Transverse colon (tissue), 4 donors: ENCODE results near the gene ITGBL1. TPM values are rescaled to one million over a fixed set of nuclear protein-coding genes. Genes with fewer than 3 reads are reported as not detected.

ENCODE experiments used
- DNase-seq: peaks from one replicate; pipeline ENCODE4 v3.0.0-alpha.2; 2019
- H3K27ac ChIP-seq, 4 donors: fragments of 200-600 bp; sonication (generic); 2 replicates each; pipeline ENCODE4 v1.5.1; 2016 to 2018; ENCODE audit warnings: inconsistent platforms in 4 of 4
- H3K27me3 ChIP-seq: fragments of 200-600 bp; sonication (generic); 2 replicates; pipeline ENCODE4 v1.5.1; 2017; ENCODE audit warnings: inconsistent platforms
- H3K36me3 ChIP-seq, 4 donors: fragments of 200-600 bp; sonication (generic); 2 replicates each; pipeline ENCODE4 v1.5.1; 2017 to 2019; ENCODE audit warnings: inconsistent platforms in 4 of 4
- H3K4me1 ChIP-seq, 4 donors: fragments of 200-600 bp; sonication (generic); 2 replicates each; pipeline ENCODE4 v1.5.1; 2017 to 2020; ENCODE audit warnings: inconsistent platforms in 4 of 4
- H3K4me3 ChIP-seq, 4 donors: fragments of 200-600 bp; sonication (generic); 1 replicate in 1 of 4; 2 replicates in 3 of 4; pipeline versions ENCODE4 v1.5.1 to v1.6.1; 2017 to 2019; ENCODE audit warnings: inconsistent platforms in 4 of 4
- H3K9me3 ChIP-seq, 2 donors: fragments of 200-600 bp; sonication (generic); 2 replicates each; pipeline ENCODE4 v1.5.1; 2017 to 2019; ENCODE audit warnings: inconsistent platforms in 2 of 2
- EP300 ChIP-seq: sonication (generic); formaldehyde crosslinking; IDR thresholded peaks from one replicate; pipeline ENCODE4 v1.6.1; 2017; ENCODE audit warnings: antibody characterized with exemption, low read depth
- POLR2A ChIP-seq: fragments of 450-650 bp; IDR thresholded peaks from one replicate; pipeline ENCODE4 v1.6.1; 2016; ENCODE audit warnings: antibody characterized with exemption, mild to moderate bottlenecking, moderate library complexity
- POLR2AphosphoS5 ChIP-seq, 3 donors: sonication (generic); formaldehyde crosslinking; IDR thresholded peaks; one replicate each; pipeline ENCODE4 v1.6.1; 2016; ENCODE audit warnings: antibody characterized with exemption in 3 of 3
- WGBS, 2 donors: methylation state at CpG; one replicate each; pipeline ENCODE4 v1.1.5; 2018; ENCODE audit warnings: low coverage in 1 of 2; 5-methylcytosine and 5-hydroxymethylcytosine counted together
- in situ Hi-C, 4 donors: fragments of 200-750 bp; cut with MboI; loops; one replicate each; pipeline versions ENCODE4 v1.15.0 to v1.15.1; 2017; ENCODE audit warnings: low sequenced_read_pairs in 3 of 4, low pct_ligation_motif_present in 1 of 4, low pct_unique_long_range_greater_than_20kb in 1 of 4
- intact Hi-C: fragments of 100-400 bp; cut with DNase I; formaldehyde crosslinking; loops from one replicate; pipeline ENCODE4 v1.15.1; 2023; ENCODE audit warnings: low total_unique reads
- total RNA-seq, 4 donors: library from RNA; depleted of rRNA; stranded (reverse); fragments of >200 nt; gene quantifications; one replicate each; pipeline ENCODE4 v1.1.0, GENCODE V29; 2016
- TF ChIP-seq, protein P1 (sequence below), 5 experiments: fragments of 200-600 bp in 3 of 5; fragments of 450-650 bp in 2 of 5; sonication (generic) in 3 of 5; IDR thresholded peaks; 1 replicate in 2 of 5; 2 replicates in 3 of 5; pipeline ENCODE4 v1.5.1; 2016 to 2017; ENCODE audit warnings: antibody characterized with exemption in 5 of 5, inconsistent platforms in 3 of 5, mild to moderate bottlenecking in 2 of 5, moderate library complexity in 1 of 5

ITGBL1 gene
- total RNA-seq, 4 donors from 2014 or later = 0.48 to 0.80 (median 0.68) TPM; not detected in 1

DNA sequence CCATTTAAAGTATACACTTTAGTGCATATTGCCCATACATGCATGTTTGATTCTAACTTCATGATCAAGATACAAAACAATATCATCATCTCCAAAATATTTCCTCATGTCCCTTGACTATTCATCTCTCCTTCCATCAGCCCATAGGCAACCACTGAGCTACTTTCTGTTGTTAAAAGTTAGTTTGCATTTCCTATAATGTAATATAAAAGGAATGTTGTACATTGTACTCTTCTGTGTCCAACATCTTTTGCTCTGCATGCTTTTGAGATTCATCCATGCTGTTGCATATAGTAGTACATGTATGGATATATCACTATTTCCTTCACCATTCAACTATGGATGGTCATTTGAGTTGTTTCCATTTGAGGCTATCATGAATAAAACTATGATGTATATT, 74.7 kb downstream of the ITGBL1 start:
- no peaks in the 10 kb centered on the region for H3K27me3 ChIP-seq
- no peak for DNase-seq
- H3K4me3 ChIP-seq = no peak overlapping the region
- no peaks in the 10 kb centered on the region for H3K36me3 ChIP-seq
- no peaks in the 10 kb centered on the region for H3K9me3 ChIP-seq
- no peak for TF ChIP-seq EP300
- no peak for TF ChIP-seq POLR2AphosphoS5 (IDR thresholded peaks at IDR 0.05)
- TF ChIP-seq, protein P1, sequence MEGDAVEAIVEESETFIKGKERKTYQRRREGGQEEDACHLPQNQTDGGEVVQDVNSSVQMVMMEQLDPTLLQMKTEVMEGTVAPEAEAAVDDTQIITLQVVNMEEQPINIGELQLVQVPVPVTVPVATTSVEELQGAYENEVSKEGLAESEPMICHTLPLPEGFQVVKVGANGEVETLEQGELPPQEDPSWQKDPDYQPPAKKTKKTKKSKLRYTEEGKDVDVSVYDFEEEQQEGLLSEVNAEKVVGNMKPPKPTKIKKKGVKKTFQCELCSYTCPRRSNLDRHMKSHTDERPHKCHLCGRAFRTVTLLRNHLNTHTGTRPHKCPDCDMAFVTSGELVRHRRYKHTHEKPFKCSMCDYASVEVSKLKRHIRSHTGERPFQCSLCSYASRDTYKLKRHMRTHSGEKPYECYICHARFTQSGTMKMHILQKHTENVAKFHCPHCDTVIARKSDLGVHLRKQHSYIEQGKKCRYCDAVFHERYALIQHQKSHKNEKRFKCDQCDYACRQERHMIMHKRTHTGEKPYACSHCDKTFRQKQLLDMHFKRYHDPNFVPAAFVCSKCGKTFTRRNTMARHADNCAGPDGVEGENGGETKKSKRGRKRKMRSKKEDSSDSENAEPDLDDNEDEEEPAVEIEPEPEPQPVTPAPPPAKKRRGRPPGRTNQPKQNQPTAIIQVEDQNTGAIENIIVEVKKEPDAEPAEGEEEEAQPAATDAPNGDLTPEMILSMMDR (IDR thresholded peaks at IDR 0.05) = no peak
- TF ChIP-seq POLR2A = no peak
- H3K27ac ChIP-seq = no peak overlapping the region
- in situ Hi-C loops = no loop called here
- H3K4me1 ChIP-seq = no peaks in the 10 kb centered on the region
- intact Hi-C loops = no loop called here

DNA sequence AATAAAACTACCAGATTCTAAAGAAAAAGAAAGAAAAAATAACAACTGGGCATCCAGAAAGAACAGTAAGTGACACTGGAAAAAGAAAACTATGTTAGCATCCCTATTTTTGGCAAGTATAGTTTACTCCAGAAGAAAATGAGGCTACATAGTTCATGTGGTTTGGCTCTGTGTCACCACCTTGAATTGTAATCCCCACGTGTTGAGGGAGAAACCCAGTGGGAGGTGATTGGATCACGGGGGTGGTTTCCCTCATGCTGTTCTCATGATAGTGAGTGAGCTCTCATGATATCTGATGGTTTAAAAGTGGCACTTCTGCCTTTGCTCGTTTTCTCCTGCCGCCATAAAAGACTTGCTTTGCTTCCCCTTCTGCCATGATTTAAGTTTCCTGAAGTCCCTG, 76.9 kb downstream of the ITGBL1 start:
- intact Hi-C loops = no loop called here
- no peak for DNase-seq
- H3K36me3 ChIP-seq = no peaks in the 10 kb centered on the region
- H3K4me3 ChIP-seq = no peak overlapping the region
- 29 to 35% methylated on average over 4 of the region's 4 CpGs for WGBS, 2 donors
- H3K27ac ChIP-seq = no peak overlapping the region
- in situ Hi-C loops = no loop called here
- no peaks in the 10 kb centered on the region for H3K27me3 ChIP-seq
- no peaks in the 10 kb centered on the region for H3K4me1 ChIP-seq
- no peaks in the 10 kb centered on the region for H3K9me3 ChIP-seq
- TF ChIP-seq POLR2A (no peak), POLR2AphosphoS5 (IDR thresholded peaks at IDR 0.05) (no peak), EP300 (no peak)
- TF ChIP-seq, protein P1 (IDR thresholded peaks at IDR 0.05) = no peak

DNA sequence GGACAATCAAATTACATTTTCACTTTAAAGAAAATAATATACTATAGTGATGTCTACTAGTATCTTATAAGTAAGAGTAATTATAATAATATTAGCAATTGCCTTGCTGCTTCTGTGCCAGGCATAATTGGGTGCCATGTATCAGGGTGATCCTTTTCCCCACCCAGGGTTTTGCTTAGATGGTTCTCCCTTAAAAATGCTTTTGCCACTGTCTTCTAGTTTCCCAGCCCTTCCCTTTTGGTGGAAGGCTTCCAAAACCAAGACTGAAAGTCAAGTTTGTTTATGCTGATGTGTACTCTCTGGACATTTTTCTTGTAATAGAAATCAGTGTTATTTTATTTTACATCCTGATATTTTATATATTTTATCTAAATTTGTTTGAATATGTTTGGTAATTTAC, 77.8 kb downstream of the ITGBL1 start:
- intact Hi-C loops (no loop called here), in situ Hi-C loops (no loop called here)
- Histone ChIP-seq H3K4me3 (no peak overlapping the region), H3K4me1 (no peaks in the 10 kb centered on the region), H3K27me3 (no peaks in the 10 kb centered on the region), H3K9me3 (no peaks in the 10 kb centered on the region), H3K36me3 (no peaks in the 10 kb centered on the region), H3K27ac (no peak overlapping the region)
- DNase-seq = no peak
- TF ChIP-seq EP300 (no peak), POLR2AphosphoS5 (IDR thresholded peaks at IDR 0.05) (no peak), POLR2A (no peak)
- TF ChIP-seq, protein P1 (IDR thresholded peaks at IDR 0.05) = no peak

GRCh38 chr13:101535192-101535746, 82.8 kb downstream of the ITGBL1 start:
- no peaks in the 10 kb centered on the region for H3K36me3 ChIP-seq
- no peaks in the 10 kb centered on the region for H3K9me3 ChIP-seq
- no peak for DNase-seq
- intact Hi-C loops = no loop called here
- no peak overlapping the region for H3K4me3 ChIP-seq
- H3K27me3 ChIP-seq = no peaks in the 10 kb centered on the region
- 86 to 93% methylated on average over 1 of the region's 1 CpG for WGBS, 2 donors
- H3K4me1 ChIP-seq = no peaks in the 10 kb centered on the region
- TF ChIP-seq, protein P1 (IDR thresholded peaks at IDR 0.05) = no peak
- no peak for TF ChIP-seq POLR2AphosphoS5 (IDR thresholded peaks at IDR 0.05)
- TF ChIP-seq POLR2A = no peak
- no peak for TF ChIP-seq EP300
- no peak overlapping the region for H3K27ac ChIP-seq
- in situ Hi-C loops = no loop called here
